HG02870 (cell line): ENCODE results near the gene BRD1.
"Not testable (repeated sequence)": the region's sequence is repeated elsewhere in the genome, so short reads cannot be mapped to it uniquely, and the experiment has no call there.

Experiments used
- ATAC-seq: cut with Tn5 transposase; IDR thresholded peaks from one replicate; pipeline ENCODE4 v1.9.1; 2021; ENCODE audit warnings: mild to moderate bottlenecking, moderate library complexity; ENCODE audit not compliant: unreplicated experiment

Gene BRD1

GRCh38 chr22:49771266-49772065 lies 56.2 kb downstream of the BRD1 start:
- no peak for ATAC-seq

GRCh38 chr22:49770547-49771265 lies 57.0 kb downstream of the BRD1 start:
- ATAC-seq: no peak

- ATAC-seq: no peak
Observed at GRCh38 chr22:49769691-49770546, 57.8 kb downstream of the BRD1 start.

GRCh38 chr22:49768951-49769690 lies 58.6 kb downstream of the BRD1 start:
- no peak for ATAC-seq

- ATAC-seq: no peak
Observed at GRCh38 chr22:49768077-49768910, 59.4 kb downstream of the BRD1 start.

- ATAC-seq: no peak
Observed at GRCh38 chr22:49767355-49768062, 60.2 kb downstream of the BRD1 start.

GRCh38 chr22:49765951-49766350 lies 61.7 kb downstream of the BRD1 start:
- no peak for ATAC-seq

GRCh38 chr22:49765091-49765771 lies 62.4 kb downstream of the BRD1 start:
- ATAC-seq: no peak

- ATAC-seq: no peak
Observed at GRCh38 chr22:49764127-49764581, 63.5 kb downstream of the BRD1 start.

GRCh38 chr22:49763696-49764095 lies 64.0 kb downstream of the BRD1 start:
- no peak for ATAC-seq

- no peak for ATAC-seq
Observed at GRCh38 chr22:49763138-49763537, 64.5 kb downstream of the BRD1 start.

- ATAC-seq: not testable (repeated sequence)
Observed at GRCh38 chr22:49762571-49762970, 65.1 kb downstream of the BRD1 start.

GRCh38 chr22:49761836-49762235 lies 65.8 kb downstream of the BRD1 start:
- no peak for ATAC-seq

- ATAC-seq: peak; percentile 49
Observed at GRCh38 chr22:49760630-49761571, 66.8 kb downstream of the BRD1 start.

- ATAC-seq: no peak
Observed at GRCh38 chr22:49760280-49760629, 67.4 kb downstream of the BRD1 start.

- ATAC-seq: no peak
Observed at GRCh38 chr22:49756676-49757075, 71.0 kb downstream of the BRD1 start.

GRCh38 chr22:49756201-49756600 lies 71.5 kb downstream of the BRD1 start:
- ATAC-seq: no peak

- no peak for ATAC-seq
Observed at GRCh38 chr22:49755631-49756001, 72.1 kb downstream of the BRD1 start.
